ENCODE measurements around the gene CCDC186. TPM values are rescaled to one million over a fixed set of nuclear protein-coding genes. Genes with fewer than 3 reads are reported as not detected.

CCDC186 gene
- total RNA-seq, 1 donor from 2014 or later: 39.2 TPM

- H3K27ac Mint-ChIP-seq: no peak overlapping the region
- no peak for TF ChIP-seq CTCF (IDR thresholded peaks at IDR 0.05; ENCODE audit: unreplicated experiment)
- no peak for DNase-seq (ENCODE audit: low spot score in 2 of 2, unreplicated experiment in 2 of 2)
- no peaks in the 10 kb centered on the region for H3K9me3 Mint-ChIP-seq
- H3K27me3 Mint-ChIP-seq (ENCODE audit: low read depth): peaks cover 5% of the 10 kb centered on the region
- H3K36me3 Mint-ChIP-seq: peaks cover 4% of the 10 kb centered on the region
- no peak overlapping the region for H3K4me3 Mint-ChIP-seq
- peaks cover 2% of the 10 kb centered on the region for H3K4me1 Mint-ChIP-seq
Observed at GRCh38 chr10:114115661-114116445, 58.1 kb downstream of the CCDC186 start.

GRCh38 chr10:114110174-114110972 is 63.6 kb downstream of the CCDC186 start:
- H3K9me3 Mint-ChIP-seq: no peaks in the 10 kb centered on the region
- H3K4me3 Mint-ChIP-seq: no peak overlapping the region
- H3K27ac Mint-ChIP-seq: no peak overlapping the region
- no peak for DNase-seq (ENCODE audit: low spot score in 2 of 2, unreplicated experiment in 2 of 2)
- peaks cover 7% of the 10 kb centered on the region for H3K27me3 Mint-ChIP-seq (ENCODE audit: low read depth)
- no peak for TF ChIP-seq CTCF (IDR thresholded peaks at IDR 0.05; ENCODE audit: unreplicated experiment)
- no peaks in the 10 kb centered on the region for H3K4me1 Mint-ChIP-seq
- H3K36me3 Mint-ChIP-seq: no peaks in the 10 kb centered on the region

GRCh38 chr10:114103284-114103683 is 70.7 kb downstream of the CCDC186 start:
- no peak for DNase-seq (ENCODE audit: low spot score in 2 of 2, unreplicated experiment in 2 of 2)

GRCh38 chr10:114102256-114102655 is 71.7 kb downstream of the CCDC186 start:
- H3K9me3 Mint-ChIP-seq: no peaks in the 10 kb centered on the region
- no peak overlapping the region for H3K4me3 Mint-ChIP-seq
- H3K36me3 Mint-ChIP-seq: no peaks in the 10 kb centered on the region
- no peak overlapping the region for H3K27ac Mint-ChIP-seq
- peaks cover 43% of the 10 kb centered on the region for H3K27me3 Mint-ChIP-seq (ENCODE audit: low read depth)
- no peak for DNase-seq (ENCODE audit: low spot score in 2 of 2, unreplicated experiment in 2 of 2)
- TF ChIP-seq CTCF (IDR thresholded peaks at IDR 0.05; ENCODE audit: unreplicated experiment): no peak
- H3K4me1 Mint-ChIP-seq: peaks cover 13% of the 10 kb centered on the region

More at GRCh38 chr10:114103284-114103683, 70.7 kb downstream of the CCDC186 start:
- peak; percentile 45 for TF ChIP-seq CTCF (IDR thresholded peaks at IDR 0.05; ENCODE audit: unreplicated experiment)
- no peak overlapping the region for H3K4me3 Mint-ChIP-seq
- peaks cover 39% of the 10 kb centered on the region for H3K27me3 Mint-ChIP-seq (ENCODE audit: low read depth)
- no peaks in the 10 kb centered on the region for H3K36me3 Mint-ChIP-seq
- no peak overlapping the region for H3K27ac Mint-ChIP-seq
- peaks cover 13% of the 10 kb centered on the region for H3K4me1 Mint-ChIP-seq
- no peaks in the 10 kb centered on the region for H3K9me3 Mint-ChIP-seq

GRCh38 chr10:114100848-114101741 is 72.9 kb downstream of the CCDC186 start:
- Mint-ChIP-seq H3K36me3 (no peaks in the 10 kb centered on the region), H3K27ac (no peak overlapping the region), H3K27me3 (ENCODE audit: low read depth) (peaks cover 45% of the 10 kb centered on the region), H3K9me3 (no peaks in the 10 kb centered on the region), H3K4me3 (peak overlapping the region; percentile 61), H3K4me1 (peaks cover 13% of the 10 kb centered on the region)
- DNase-seq (ENCODE audit: low spot score in 2 of 2, unreplicated experiment in 2 of 2): peak in 1 of 2 experiments; percentile 50
- TF ChIP-seq CTCF (IDR thresholded peaks at IDR 0.05; ENCODE audit: unreplicated experiment): no peak

Data from mesothelial cell of epicardium (in vitro differentiated cells).